GM21360 (cell line): ENCODE results near the gene SDF2.
"Not testable (repeated sequence)": the region's sequence is repeated elsewhere in the genome, so short reads cannot be mapped to it uniquely, and the experiment has no call there.

Source experiments
- ATAC-seq: cut with Tn5 transposase; IDR thresholded peaks from one replicate; pipeline ENCODE4 v1.9.1; 2021; ENCODE audit warnings: mild to moderate bottlenecking, moderate library complexity; ENCODE audit not compliant: unreplicated experiment

SDF2 gene

GRCh38 chr17:28685366-28685765 is 23.7 kb upstream of the SDF2 start:
- ATAC-seq = no peak

GRCh38 chr17:28684963-28685362 is 23.3 kb upstream of the SDF2 start:
- no peak for ATAC-seq

GRCh38 chr17:28682655-28683054 is 20.9 kb upstream of the SDF2 start:
- ATAC-seq = no peak

GRCh38 chr17:28675980-28676379 is 14.3 kb upstream of the SDF2 start:
- ATAC-seq = no peak

GRCh38 chr17:28675490-28675889 is 13.8 kb upstream of the SDF2 start:
- no peak for ATAC-seq

GRCh38 chr17:28669918-28670317 is 8.2 kb upstream of the SDF2 start:
- ATAC-seq = no peak

GRCh38 chr17:28667870-28668269 is 6.2 kb upstream of the SDF2 start:
- ATAC-seq = no peak

- ATAC-seq = no peak
Measured at GRCh38 chr17:28665994-28666393, 4.3 kb upstream of the SDF2 start.

- ATAC-seq = no peak
Measured at GRCh38 chr17:28663723-28664122, 2.0 kb upstream of the SDF2 start.

- ATAC-seq = no peak
Measured at GRCh38 chr17:28662527-28662829, 772 bp upstream of the SDF2 start.

GRCh38 chr17:28659497-28659881 is 2.2 kb downstream of the SDF2 start:
- ATAC-seq = not testable (repeated sequence)

- ATAC-seq = not testable (repeated sequence)
Measured at GRCh38 chr17:28658766-28659496, 2.8 kb downstream of the SDF2 start.

GRCh38 chr17:28658342-28658741 is 3.4 kb downstream of the SDF2 start:
- ATAC-seq = not testable (repeated sequence)

GRCh38 chr17:28657756-28658155 is 4.0 kb downstream of the SDF2 start:
- no peak for ATAC-seq

- no peak for ATAC-seq
Measured at GRCh38 chr17:28655160-28655559, 6.5 kb downstream of the SDF2 start.

GRCh38 chr17:28648698-28649097 is 13.0 kb downstream of the SDF2 start:
- ATAC-seq = no peak

GRCh38 chr17:28646039-28646754 is 15.5 kb downstream of the SDF2 start:
- ATAC-seq = no peak

GRCh38 chr17:28645576-28645939 is 16.1 kb downstream of the SDF2 start:
- no peak for ATAC-seq

GRCh38 chr17:28644787-28645575 is 16.7 kb downstream of the SDF2 start, which contains the start of gene BLTP2:
Gene BLTP2, minus strand, starts transcription at chr17:28645158. Its CDS starts 102 bp downstream, at chr17:28645056.
- ATAC-seq = peak; percentile 88

GRCh38 chr17:28643983-28644786 is 17.5 kb downstream of the SDF2 start:
- peak; percentile 4 for ATAC-seq

GRCh38 chr17:28641579-28641978 is 20.1 kb downstream of the SDF2 start:
- no peak for ATAC-seq
